Vagina (tissue), 2 donors: ENCODE measurements around the gene PRAMEF10.

Source experiments
- CTCF ChIP-seq, 3 experiments: fragments of 450-650 bp in 2 of 3; fragments of 200-600 bp in 1 of 3; sonication (generic) in 1 of 3; IDR thresholded peaks; one replicate each; pipeline ENCODE4 v1.5.1; 2017 to 2019; ENCODE audit warnings: antibody characterized with exemption in 3 of 3, mild to moderate bottlenecking in 2 of 3, moderate library complexity in 2 of 3
- POLR2A ChIP-seq, 2 donors: fragments of 450-650 bp; IDR thresholded peaks; one replicate each; pipeline ENCODE4 v1.6.1; 2017; ENCODE audit warnings: antibody characterized with exemption in 2 of 2, mild to moderate bottlenecking in 2 of 2, moderate library complexity in 2 of 2
- POLR2AphosphoS5 ChIP-seq, 2 donors: sonication (generic); formaldehyde crosslinking; IDR thresholded peaks; one replicate each; pipeline ENCODE4 v1.9.0; 2017; ENCODE audit warnings: antibody characterized with exemption in 2 of 2, mild to moderate bottlenecking in 2 of 2, low read depth in 1 of 2; ENCODE audit not compliant: insufficient read depth in 1 of 2

GRCh38 chr1:12851779-12852178, 46.3 kb downstream of the PRAMEF10 start:
- TF ChIP-seq CTCF (IDR thresholded peaks at IDR 0.05) (no peak), POLR2A (IDR thresholded peaks at IDR 0.05) (no peak), POLR2AphosphoS5 (IDR thresholded peaks at IDR 0.05; ENCODE audit: insufficient read depth in 1 of 2, low read depth in 1 of 2) (no peak)
